Right cardiac atrium (tissue), 5 donors: ENCODE data around the gene ABCC1. TPM values are rescaled to one million over a fixed set of nuclear protein-coding genes. Genes with fewer than 3 reads are reported as not detected.

Experiments used
- ATAC-seq, 2 donors: fragments of 200-7000 bp; cut with Tn5 transposase; one replicate each; pipeline versions ENCODE4 v1.8.0 to v1.9.1; 2020; ENCODE audit warnings: moderate library complexity in 2 of 2, mild to moderate bottlenecking in 1 of 2
- DNase-seq, 3 donors: peaks; one replicate each; pipeline ENCODE4 v3.0.0-alpha.2; 2020
- H3K27ac ChIP-seq: one replicate; pipeline ENCODE4 v1.5.1; 2013; ENCODE audit warnings: mild to moderate bottlenecking, low read length, control low read depth, moderate library complexity
- H3K27me3 ChIP-seq: one replicate; pipeline ENCODE4 v1.6.1; 2013; ENCODE audit not compliant: control insufficient read depth, insufficient read depth
- H3K4me1 ChIP-seq: one replicate; pipeline ENCODE4 v1.6.1; 2013; ENCODE audit warnings: low read length; ENCODE audit not compliant: control insufficient read depth, insufficient read depth
- H3K4me3 ChIP-seq: one replicate; pipeline ENCODE4 v1.5.1; 2013; ENCODE audit warnings: low read length, control low read depth
- H3K9me3 ChIP-seq: one replicate; pipeline ENCODE4 v1.6.1; 2013; ENCODE audit warnings: low read length; ENCODE audit not compliant: control insufficient read depth
- WGBS: extraction: QIAGEN DNeasy Blood & Tissue Kit; methylation state at CpG from one replicate; pipeline ENCODE4 v1.1.7; 2013; 5-methylcytosine and 5-hydroxymethylcytosine counted together
- intact Hi-C, 4 donors: fragments of 100-400 bp; cut with DNase I; formaldehyde crosslinking; loops; one replicate each; pipeline versions ENCODE4 v1.11.0 to v1.14.0; 2022 to 2023
- polyA plus RNA-seq: library from polyadenylated mRNA; stranded (reverse); fragments of 200-250 nt; gene quantifications from one replicate; pipeline ENCODE4 v1.2.3, GENCODE V29; 2013
- total RNA-seq, 4 donors: library from RNA; stranded (reverse); fragmentation: NEBNext Ultra II Directional; extraction: Animal tissue kit (Norgen Biotek cat#: 25700); gene quantifications; one replicate each; pipeline ENCODE4 v1.2.1, GENCODE V29; 2021
- donor health status: healthy with polysubstance abuse.
- donor health status: DM: no; HTN: yes; CAD: no.
- donor health status: DM: no; HTN: no; CAD: no.
- donor health status: DM: no; HTN: yes; CAD: no; lungs with severe emphysema.
- donor health status: DM: yes; HTN: yes; CAD: no.

Gene ABCC1
- total and polyA plus RNA-seq, 5 donors, result 9.7 to 30.9 (median 24.4) TPM

GRCh38 chr16:16067127-16067526, 117.7 kb downstream of the ABCC1 start:
- ATAC-seq (no peak), DNase-seq (peak in 1 of 3 donors; percentile 35)
- no peaks in the 10 kb centered on the region for H3K9me3 ChIP-seq
- no peak overlapping the region for H3K4me3 ChIP-seq
- no peak overlapping the region for H3K27ac ChIP-seq
- no peaks in the 10 kb centered on the region for H3K27me3 ChIP-seq
- peaks cover 5% of the 10 kb centered on the region for H3K4me1 ChIP-seq
- intact Hi-C loops, result no loop called here
- WGBS, result 82% methylated on average over 13 of the region's 13 CpGs

DNA sequence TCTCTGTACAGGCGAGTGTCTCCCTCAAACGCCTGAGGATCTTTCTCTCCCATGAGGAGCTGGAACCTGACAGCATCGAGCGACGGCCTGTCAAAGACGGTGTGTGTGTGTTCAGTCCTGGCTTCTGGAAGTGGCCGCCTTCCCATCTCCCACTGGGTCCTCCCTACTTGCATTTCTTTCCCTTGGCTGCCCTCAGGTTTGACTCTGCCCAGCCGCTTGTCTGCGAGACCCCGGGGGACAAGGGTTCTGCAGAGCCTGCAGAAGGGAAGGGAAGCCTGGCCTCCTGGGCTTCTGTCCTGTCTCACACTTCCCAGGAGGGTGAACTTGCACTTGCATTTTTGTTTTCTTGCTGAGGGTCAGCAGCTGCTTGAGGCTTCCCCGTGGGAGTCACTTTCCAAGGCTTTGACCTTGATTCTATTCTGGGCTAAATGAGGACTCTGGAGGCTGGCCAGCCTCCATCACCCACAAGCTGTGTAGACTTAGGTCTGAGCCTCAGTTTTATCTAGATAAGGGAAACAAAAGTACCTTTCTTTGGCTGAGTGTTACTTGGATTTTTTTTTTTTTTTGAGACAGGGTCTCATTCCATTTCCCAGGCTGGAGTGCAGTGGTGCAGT, 122.3 kb downstream of the ABCC1 start:
- WGBS, result 26% methylated on average over 11 of the region's 11 CpGs

GRCh38 chr16:16073001-16073545, 123.7 kb downstream of the ABCC1 start:
- no peak for ATAC-seq

More for the DNA sequence above, 122.3 kb downstream of the ABCC1 start:
- DNase-seq (peak in 1 of 3 donors; percentile 80), ATAC-seq (peak; percentile 36 to 52)
- Histone ChIP-seq H3K4me1 (peaks cover 3% of the 10 kb centered on the region), H3K27me3 (no peaks in the 10 kb centered on the region), H3K9me3 (no peaks in the 10 kb centered on the region), H3K27ac (peak overlapping the region; percentile 73), H3K4me3 (no peak overlapping the region)
- intact Hi-C loops, result no loop called here

GRCh38 chr16:16073891-16074881, 124.8 kb downstream of the ABCC1 start:
- peak; percentile 50 to 62 for ATAC-seq
- 57% methylated on average over 19 of the region's 19 CpGs for WGBS
- DNase-seq, result peak in 1 of 3 donors; percentile 67
- no peaks in the 10 kb centered on the region for H3K27me3 ChIP-seq
- intact Hi-C loops, result no loop called here
- no peak overlapping the region for H3K4me3 ChIP-seq
- no peak overlapping the region for H3K27ac ChIP-seq
- H3K9me3 ChIP-seq, result no peaks in the 10 kb centered on the region
- H3K4me1 ChIP-seq, result peaks cover 3% of the 10 kb centered on the region

More at GRCh38 chr16:16073001-16073545, 123.7 kb downstream of the ABCC1 start:
- intact Hi-C loops, result no loop called here
- Histone ChIP-seq H3K4me1 (peaks cover 3% of the 10 kb centered on the region), H3K27me3 (no peaks in the 10 kb centered on the region), H3K27ac (no peak overlapping the region), H3K4me3 (no peak overlapping the region), H3K9me3 (no peaks in the 10 kb centered on the region)
- DNase-seq, result no peak
- 83% methylated on average over 2 of the region's 2 CpGs for WGBS

GRCh38 chr16:16075488-16076422, 126.3 kb downstream of the ABCC1 start:
- Histone ChIP-seq H3K9me3 (no peaks in the 10 kb centered on the region), H3K27me3 (no peaks in the 10 kb centered on the region), H3K4me3 (no peak overlapping the region), H3K4me1 (peaks cover 3% of the 10 kb centered on the region), H3K27ac (no peak overlapping the region)
- 87% methylated on average over 31 of the region's 31 CpGs for WGBS
- DNase-seq, result peak in 2 of 3 donors; percentile 60 to 79
- peak in 1 of 2 donors; percentile 24 for ATAC-seq
- intact Hi-C loops, result no loop called here

DNA sequence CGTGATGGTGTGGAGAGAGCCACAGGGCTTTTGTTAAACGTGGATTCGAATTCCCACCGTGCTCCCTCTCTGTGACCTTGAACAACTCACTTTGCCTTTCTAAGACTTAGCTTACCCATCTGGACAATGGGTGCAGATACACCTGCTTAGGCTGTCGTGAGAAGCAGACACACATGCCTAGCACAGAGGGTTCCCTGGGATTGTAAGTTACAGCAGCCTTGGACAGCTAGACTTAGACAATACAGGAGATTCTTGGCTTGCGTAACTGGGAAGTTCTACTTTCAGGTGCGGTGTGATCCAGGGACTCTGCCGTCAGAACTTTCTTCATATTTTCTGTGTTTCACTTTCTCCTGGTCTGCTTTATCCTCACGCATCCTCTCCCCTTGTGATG, 127.0 kb downstream of the ABCC1 start:
- peaks cover 3% of the 10 kb centered on the region for H3K4me1 ChIP-seq
- H3K4me3 ChIP-seq, result no peak overlapping the region
- H3K27ac ChIP-seq, result no peak overlapping the region
- no peaks in the 10 kb centered on the region for H3K9me3 ChIP-seq
- 92% methylated on average over 9 of the region's 9 CpGs for WGBS
- DNase-seq (no peak), ATAC-seq (no peak)
- H3K27me3 ChIP-seq, result no peaks in the 10 kb centered on the region
- intact Hi-C loops, result no loop called here

DNA sequence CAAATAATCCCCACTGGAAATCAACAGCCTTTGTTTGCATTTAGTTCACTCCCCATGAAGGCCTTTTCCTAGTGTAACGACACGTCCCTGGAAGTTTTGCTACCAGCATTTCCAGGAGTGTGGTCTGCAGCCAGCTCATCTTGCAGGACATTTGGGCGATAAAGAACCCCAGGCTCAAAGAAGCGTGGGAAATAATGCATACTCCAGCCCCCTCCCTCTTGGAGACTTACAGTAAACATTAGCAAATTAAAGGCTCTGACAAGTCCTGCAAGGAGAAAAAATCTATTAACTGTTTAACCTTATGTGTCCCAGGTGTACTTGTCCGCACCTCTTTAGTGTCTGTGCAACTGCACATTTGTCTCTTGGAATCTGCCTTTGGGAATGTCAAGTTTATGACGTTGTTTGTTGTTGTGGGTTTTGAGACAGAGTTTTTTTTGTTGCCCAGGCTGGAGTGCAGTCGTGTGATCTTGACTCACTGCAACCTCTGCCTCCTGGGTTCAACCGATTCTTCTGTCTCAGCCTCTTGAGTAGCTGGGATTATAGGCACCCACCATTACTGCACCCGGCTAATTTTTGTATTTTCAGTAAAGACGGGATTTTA, 131.1 kb downstream of the ABCC1 start:
- DNase-seq (no peak), ATAC-seq (no peak)
- Histone ChIP-seq H3K4me1 (no peaks in the 10 kb centered on the region), H3K27me3 (no peaks in the 10 kb centered on the region), H3K27ac (no peak overlapping the region), H3K9me3 (no peaks in the 10 kb centered on the region), H3K4me3 (no peak overlapping the region)
- intact Hi-C loops, result no loop called here
- WGBS, result 91% methylated on average over 10 of the region's 10 CpGs

DNA sequence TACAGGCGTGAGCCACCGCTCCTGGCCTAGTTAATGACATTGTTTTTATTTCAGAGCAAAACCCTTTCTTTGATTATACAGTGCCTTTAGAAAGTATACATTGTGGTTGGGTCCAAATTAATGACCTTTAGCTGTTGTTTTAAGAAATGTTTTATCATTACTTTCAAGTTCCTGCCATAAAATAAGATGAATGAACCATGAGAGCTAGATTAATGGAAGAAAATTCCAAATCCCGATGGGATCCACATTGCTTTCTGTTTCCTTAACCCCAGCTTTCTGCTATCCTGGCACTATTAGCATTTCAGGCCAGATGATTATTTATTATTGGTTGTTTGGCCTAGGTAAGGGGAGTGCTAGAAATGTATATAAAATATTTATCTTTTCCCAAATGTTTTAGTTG, 131.7 kb downstream of the ABCC1 start:
- Histone ChIP-seq H3K27ac (no peak overlapping the region), H3K9me3 (no peaks in the 10 kb centered on the region), H3K4me3 (no peak overlapping the region), H3K4me1 (no peaks in the 10 kb centered on the region), H3K27me3 (no peaks in the 10 kb centered on the region)
- 87% methylated on average over 3 of the region's 3 CpGs for WGBS
- no peak for DNase-seq
- ATAC-seq, result no peak
- intact Hi-C loops, result no loop called here

GRCh38 chr16:16082255-16082654, 132.8 kb downstream of the ABCC1 start:
- intact Hi-C loops, result no loop called here
- no peak overlapping the region for H3K4me3 ChIP-seq
- ATAC-seq (no peak), DNase-seq (no peak)
- H3K27ac ChIP-seq, result no peak overlapping the region
- H3K27me3 ChIP-seq, result no peaks in the 10 kb centered on the region
- WGBS, result 95% methylated on average over 2 of the region's 2 CpGs
- no peaks in the 10 kb centered on the region for H3K4me1 ChIP-seq
- H3K9me3 ChIP-seq, result no peaks in the 10 kb centered on the region
